DMS53 (cell line): ENCODE measurements around the gene MFAP3L.

Source experiments
- DNase-seq: peaks from one replicate; lab custom pipeline; 2025; lab: John Stamatoyannopoulos, UW

Gene MFAP3L

GRCh38 chr4:170022211-170022610 lies 4.0 kb downstream of the MFAP3L start:
- DNase-seq = no peak

GRCh38 chr4:170017252-170017651 lies 8.9 kb downstream of the MFAP3L start:
- no peak for DNase-seq

- no peak for DNase-seq
Observed at GRCh38 chr4:170015285-170015684, 10.9 kb downstream of the MFAP3L start.

- no peak for DNase-seq
Observed at GRCh38 chr4:170014359-170015011, 11.7 kb downstream of the MFAP3L start.

GRCh38 chr4:170012629-170012958 lies 13.6 kb downstream of the MFAP3L start:
- no peak for DNase-seq

GRCh38 chr4:170011921-170012628 lies 14.1 kb downstream of the MFAP3L start:
- no peak for DNase-seq

GRCh38 chr4:170009291-170009690 lies 16.9 kb downstream of the MFAP3L start:
- DNase-seq = no peak

- DNase-seq = no peak
Observed at GRCh38 chr4:170008801-170009200, 17.4 kb downstream of the MFAP3L start.

- DNase-seq = peak; percentile 2
Observed at GRCh38 chr4:170008371-170008770, 17.8 kb downstream of the MFAP3L start.

- no peak for DNase-seq
Observed at GRCh38 chr4:170007113-170007512, 19.1 kb downstream of the MFAP3L start.

GRCh38 chr4:170005472-170005871 lies 20.7 kb downstream of the MFAP3L start:
- peak; percentile 72 for DNase-seq

- no peak for DNase-seq
Observed at GRCh38 chr4:170004651-170005295, 21.4 kb downstream of the MFAP3L start.

GRCh38 chr4:170003071-170004070 lies 22.8 kb downstream of the MFAP3L start:
- no peak for DNase-seq

- no peak for DNase-seq
Observed at GRCh38 chr4:170001745-170002267, 24.4 kb downstream of the MFAP3L start.

- DNase-seq = no peak
Observed at GRCh38 chr4:170001011-170001744, 25.0 kb downstream of the MFAP3L start.

GRCh38 chr4:169999923-170000322 lies 26.3 kb downstream of the MFAP3L start:
- no peak for DNase-seq

- no peak for DNase-seq
Observed at GRCh38 chr4:169998981-169999380, 27.2 kb downstream of the MFAP3L start.

- no peak for DNase-seq
Observed at GRCh38 chr4:169996379-169997240, 29.6 kb downstream of the MFAP3L start.

GRCh38 chr4:169993531-169993930 lies 32.7 kb downstream of the MFAP3L start:
- DNase-seq = no peak

GRCh38 chr4:169988252-169988651 lies 37.9 kb downstream of the MFAP3L start:
- DNase-seq = no peak
